ENCODE measurements around the gene CSF2RB. TPM values are rescaled to one million over a fixed set of nuclear protein-coding genes. Genes with fewer than 3 reads are reported as not detected.

The CSF2RB gene
- total RNA-seq, 1 experiment from 2014 or later = not detected

GRCh38 chr22:36951746-36952145 lies 38.3 kb downstream of the CSF2RB start:
- Histone ChIP-seq H2BK15ac (ENCODE audit: low read depth, low read length) (no peak overlapping the region), H2BK20ac (ENCODE audit: low read depth, low read length, poor library complexity, severe bottlenecking) (no peak overlapping the region), H2BK120ac (ENCODE audit: low read depth, low read length, poor library complexity, severe bottlenecking) (no peak overlapping the region), H3T11ph (ENCODE audit: low read length) (no peak overlapping the region), H3K18ac (ENCODE audit: insufficient read length, low read depth, low read length) (no peak overlapping the region), H3K23me2 (ENCODE audit: insufficient read length, low read depth, low read length, poor library complexity, severe bottlenecking) (no peaks in the 10 kb centered on the region), H4K20me1 (ENCODE audit: control insufficient read depth, insufficient read depth, insufficient read length) (no peaks in the 10 kb centered on the region), H4K5ac (ENCODE audit: insufficient read length, low read depth, low read length) (no peak overlapping the region), H2AFZ (ENCODE audit: low read length) (no peak overlapping the region), H4K91ac (ENCODE audit: insufficient read length, low read depth, low read length) (no peak overlapping the region), H2BK5ac (ENCODE audit: insufficient read length, low read length) (no peak overlapping the region), H3K9ac (ENCODE audit: extremely low read depth, insufficient read length, low read length) (no peak overlapping the region), H4K8ac (replicated peaks; ENCODE audit: insufficient read length, low read depth, low read length) (no peak overlapping the region), H3K27me3 (ENCODE audit: insufficient read depth, low read length) (no peaks in the 10 kb centered on the region), H3K9me3 (ENCODE audit: control insufficient read depth, low read depth, low read length) (no peaks in the 10 kb centered on the region), H3K4ac (ENCODE audit: low read depth, low read length) (no peak overlapping the region), H3K79me1 (ENCODE audit: insufficient read depth, low read depth, low read length, poor library complexity, severe bottlenecking) (no peaks in the 10 kb centered on the region), H3K4me1 (ENCODE audit: insufficient read depth, low read length) (no peaks in the 10 kb centered on the region), H3K56ac (ENCODE audit: insufficient read length, low read depth, low read length) (no peak overlapping the region), H3K27ac (ENCODE audit: insufficient read length, low read depth, low read length) (no peak overlapping the region), H3K4me2 (ENCODE audit: insufficient read depth, insufficient read length, low read length) (no peak overlapping the region), H3K79me2 (ENCODE audit: insufficient read depth, low read length) (no peaks in the 10 kb centered on the region), H2AK5ac (ENCODE audit: insufficient read length, low read length) (no peak overlapping the region), H2BK12ac (ENCODE audit: insufficient read length, low read depth, low read length) (no peak overlapping the region), H3K14ac (ENCODE audit: insufficient read depth, low read length) (no peak overlapping the region), H3K23ac (ENCODE audit: insufficient read length, low read depth, low read length) (no peak overlapping the region)
- WGBS (ENCODE audit: extremely low coverage, insufficient read length, low lambda C conversion rate) = no CpG with 5 or more reads among the region's 7 CpGs
- DNase-seq = no peak
- Mint-ChIP-seq H3K4me3 (no peak overlapping the region), H3K4me1 (no peaks in the 10 kb centered on the region), H3K9me3 (peaks cover 5 to 6% of the 10 kb centered on the region in 2 experiments), H3K36me3 (ENCODE audit: insufficient read depth in 1 of 3, low read depth in 3 of 3) (peaks cover under 1 to 4% (median 3%) of the 10 kb centered on the region in 3 experiments; a peak in 4 of 7 replicates), H3K27ac (peak overlapping the region in 1 of 3 experiments; percentile 15; a peak in 2 of 7 replicates), H3K27me3 (ENCODE audit: low read depth) (peaks cover 35% of the 10 kb centered on the region)
- TF ChIP-seq, protein P1, sequence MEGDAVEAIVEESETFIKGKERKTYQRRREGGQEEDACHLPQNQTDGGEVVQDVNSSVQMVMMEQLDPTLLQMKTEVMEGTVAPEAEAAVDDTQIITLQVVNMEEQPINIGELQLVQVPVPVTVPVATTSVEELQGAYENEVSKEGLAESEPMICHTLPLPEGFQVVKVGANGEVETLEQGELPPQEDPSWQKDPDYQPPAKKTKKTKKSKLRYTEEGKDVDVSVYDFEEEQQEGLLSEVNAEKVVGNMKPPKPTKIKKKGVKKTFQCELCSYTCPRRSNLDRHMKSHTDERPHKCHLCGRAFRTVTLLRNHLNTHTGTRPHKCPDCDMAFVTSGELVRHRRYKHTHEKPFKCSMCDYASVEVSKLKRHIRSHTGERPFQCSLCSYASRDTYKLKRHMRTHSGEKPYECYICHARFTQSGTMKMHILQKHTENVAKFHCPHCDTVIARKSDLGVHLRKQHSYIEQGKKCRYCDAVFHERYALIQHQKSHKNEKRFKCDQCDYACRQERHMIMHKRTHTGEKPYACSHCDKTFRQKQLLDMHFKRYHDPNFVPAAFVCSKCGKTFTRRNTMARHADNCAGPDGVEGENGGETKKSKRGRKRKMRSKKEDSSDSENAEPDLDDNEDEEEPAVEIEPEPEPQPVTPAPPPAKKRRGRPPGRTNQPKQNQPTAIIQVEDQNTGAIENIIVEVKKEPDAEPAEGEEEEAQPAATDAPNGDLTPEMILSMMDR (conservative IDR thresholded peaks at IDR 0.05) = no peak
